K562 (cell line): ENCODE results near the gene BGLAP. TPM values are rescaled to one million over a fixed set of nuclear protein-coding genes. Genes with fewer than 3 reads are reported as not detected.
A peak's percentile ranks its signal among the peaks of the same experiment; 100 is the strongest.

ENCODE experiments used
- ASH1L ChIP-seq: fragments of 450-650 bp; IDR thresholded peaks from 2 replicates; pipeline ENCODE4 v1.6.1; 2018; ENCODE audit warnings: borderline replicate concordance, mild to moderate bottlenecking, low read depth; ENCODE audit not compliant: partially characterized antibody
- ATF1 ChIP-seq, 2 experiments: fragments of 450-650 bp in 1 of 2; IDR thresholded peaks; 2 replicates each; pipeline ENCODE4 v1.6.1; 2016; ENCODE audit warnings: missing compliant biosample characterization in 1 of 2, missing genetic modification characterization in 1 of 2
- CBX1 ChIP-seq: sonication (generic); IDR thresholded peaks from 2 replicates; pipeline ENCODE4 v1.6.1; 2016; ENCODE audit warnings: antibody characterized with exemption, low read depth, mild to moderate bottlenecking
- CHD1 ChIP-seq: fragments of 200-600 bp; sonication (generic); IDR thresholded peaks from one replicate; pipeline ENCODE4 v1.6.1; 2012; ENCODE audit warnings: mild to moderate bottlenecking, moderate library complexity, low read length, inconsistent platforms
- ETS1 ChIP-seq: conservative IDR thresholded peaks from 2 replicates; pipeline ENCODE4 v1.6.1; 2011; ENCODE audit warnings: low read depth, mild to moderate bottlenecking, low read length; ENCODE audit not compliant: control insufficient read depth
- GABPB1 ChIP-seq: sonication (generic); formaldehyde crosslinking; IDR thresholded peaks from 2 replicates; pipeline ENCODE4 v1.8.0; 2022; ENCODE audit warnings: mild to moderate bottlenecking, missing genetic modification reagents
- HDAC6 ChIP-seq: IDR thresholded peaks from 2 replicates; pipeline ENCODE4 v1.6.1; 2012; ENCODE audit warnings: low read depth, mild to moderate bottlenecking, control low read depth, inconsistent platforms, low read length, moderate library complexity
- L3MBTL2 ChIP-seq: fragments of 450-650 bp; IDR thresholded peaks from 2 replicates; pipeline ENCODE4 v1.6.1; 2016; ENCODE audit warnings: mild to moderate bottlenecking, moderate library complexity
- MBD2 ChIP-seq: sonication (generic); IDR thresholded peaks from 2 replicates; pipeline ENCODE4 v1.6.1; 2016; ENCODE audit warnings: low read depth, borderline replicate concordance
- POLR2B ChIP-seq: fragments of 450-650 bp; IDR thresholded peaks from 2 replicates; pipeline ENCODE4 v1.6.1; 2018; ENCODE audit warnings: low read depth; ENCODE audit not compliant: partially characterized antibody
- RAD51 ChIP-seq: fragments of 450-650 bp; IDR thresholded peaks from 2 replicates; pipeline ENCODE4 v1.7.1; 2016; ENCODE audit warnings: low read depth, mild to moderate bottlenecking, borderline replicate concordance
- SIN3B ChIP-seq: fragments of 450-650 bp; IDR thresholded peaks from 2 replicates; pipeline ENCODE4 v1.6.1; 2017; ENCODE audit warnings: low read depth, mild to moderate bottlenecking, moderate library complexity
- SMAD4 ChIP-seq: fragments of 250-450 bp; sonication (Bioruptor Pico); conservative IDR thresholded peaks from 2 replicates; pipeline ENCODE4 v1.8.0; 2021; ENCODE audit warnings: inconsistent platforms, mild to moderate bottlenecking, moderate library complexity
- SPI1 ChIP-seq: IDR thresholded peaks from 2 replicates; pipeline ENCODE4 v1.6.1; 2011; ENCODE audit warnings: low read depth, low read length, control low read depth, borderline replicate concordance
- ZBTB40 ChIP-seq, 2 experiments: fragments of 450-650 bp in 1 of 2; sonication (generic) in 1 of 2; formaldehyde crosslinking in 1 of 2; IDR thresholded peaks; 2 replicates each; pipeline versions ENCODE4 v1.7.1 to v1.9.0; 2016 to 2022; ENCODE audit warnings: inconsistent platforms in 1 of 2, mild to moderate bottlenecking in 1 of 2, missing genetic modification reagents in 1 of 2
- ZNF174 ChIP-seq: fragments of 250-450 bp; sonication (Bioruptor Pico); IDR thresholded peaks from 2 replicates; pipeline ENCODE4 v1.4.0; 2020; ENCODE audit warnings: mild to moderate bottlenecking
- ZZZ3 ChIP-seq: fragments of 450-650 bp; IDR thresholded peaks from 2 replicates; pipeline ENCODE4 v1.6.1; 2016; ENCODE audit warnings: antibody characterized with exemption, mild to moderate bottlenecking, moderate library complexity
- polyA plus RNA-seq, 8 experiments: library from polyadenylated mRNA; depleted of rRNA in 4 of 8; stranded (reverse) in 5 of 8; unstranded in 3 of 8; fragments of >200 nt; fragmentation: Nextera tagmentation in 2 of 8; fragmentation: Illumina TruSeq in 1 of 8; extraction: Ambion mirVana in 2 of 8; extraction: Trizol in 1 of 8; gene quantifications; 2 replicates each; pipeline versions ENCODE4 v1.2.1 to v1.2.3, GENCODE V29; 2011 to 2014; ENCODE audit warnings: inconsistent platforms in 1 of 8, missing spikeins in 1 of 8
- total RNA-seq, 7 experiments: library from RNA; depleted of rRNA in 6 of 7; stranded (reverse); fragments of >200 nt in 6 of 7; fragmentation: Illumina TruSeq in 2 of 7; extraction: Trizol in 2 of 7; gene quantifications; 2 replicates each; pipeline versions ENCODE4 v1.2.1 to v1.2.3, GENCODE V29; 2011 to 2021; ENCODE audit warnings: low replicate concordance in 1 of 7

The BGLAP gene
- total and polyA plus RNA-seq, 9 of the 15 experiments (the other 6 are each of a cell fraction or from before 2014, with no cell fraction given) = 0.15 to 1.4 (median 0.28) TPM; not detected in 3

GRCh38 chr1:156193488-156194299 lies 48.3 kb upstream of the BGLAP start, which contains the start of gene SLC25A44 (continued):
- TF ChIP-seq GABPB1 = peak; percentile 93
- TF ChIP-seq MBD2 = peak; percentile 66; the same call in 1 of the 2 replicates
- TF ChIP-seq RAD51 = peak; percentile 37; the same call in 1 of the 2 replicates
- TF ChIP-seq SPI1 = peak; percentile 61; the same call in 1 of the 2 replicates
- peak; percentile 80 for TF ChIP-seq ETS1
- peak; percentile 64; the same call in 1 of the 2 replicates for TF ChIP-seq L3MBTL2
- TF ChIP-seq CHD1 = peak; percentile 40
- peak; percentile 83 for TF ChIP-seq POLR2B
- TF ChIP-seq SIN3B = peak; percentile 91
- peak; percentile 62 for TF ChIP-seq ASH1L
- no peak for TF ChIP-seq ZNF174 (CRISPR knock-in tag)
- peak; percentile 98 for TF ChIP-seq ZBTB40 (IDR thresholded peaks at IDR 0.05)
- no peak for TF ChIP-seq ZBTB40 (CRISPR knock-in tag; IDR thresholded peaks at IDR 0.05)
- TF ChIP-seq SMAD4 (CRISPR knock-in tag) = no peak
- 0 out of 2 replicates have a peak, but pooled peaks have one; percentile 68 for TF ChIP-seq ZZZ3
- 0 out of 2 replicates have a peak, but pooled peaks have one; percentile 36 for TF ChIP-seq CBX1
- TF ChIP-seq ATF1 (CRISPR knock-in tag; IDR thresholded peaks at IDR 0.05) = no peak
- TF ChIP-seq ATF1 (tag; IDR thresholded peaks at IDR 0.05) = peak; percentile 91
- no peak for TF ChIP-seq HDAC6
